HepG2 (cell line): Measurements from ENCODE around the gene HACD2. TPM values are rescaled to one million over a fixed set of nuclear protein-coding genes. Genes with fewer than 3 reads are reported as not detected.

Experiments
- ATF1 ChIP-seq: IDR thresholded peaks from 2 replicates; pipeline ENCODE4 v1.6.1; 2016; ENCODE audit warnings: mild to moderate bottlenecking, control low read depth
- FOXA1 ChIP-seq, 2 experiments: fragments of 450-650 bp in 1 of 2; sonication (generic) in 1 of 2; formaldehyde crosslinking in 1 of 2; IDR thresholded peaks; 2 replicates each; pipeline versions ENCODE4 v1.4.0 to v1.6.1; 2016 to 2020; ENCODE audit warnings: missing genetic modification reagents in 1 of 2
- KLF16 ChIP-seq, 2 experiments: sonication (generic) in 1 of 2; formaldehyde crosslinking in 1 of 2; IDR thresholded peaks; 2 replicates each; pipeline versions ENCODE4 v1.6.1 to v1.8.0; 2016 to 2023; ENCODE audit warnings: missing genetic modification reagents in 2 of 2, missing compliant biosample characterization in 1 of 2
- MED1 ChIP-seq: sonication (generic); formaldehyde crosslinking; IDR thresholded peaks from 2 replicates; pipeline ENCODE4 v1.4.0; 2020; ENCODE audit warnings: missing genetic modification reagents
- PAX8 ChIP-seq: sonication (generic); formaldehyde crosslinking; IDR thresholded peaks from 2 replicates; pipeline ENCODE4 v1.8.0; 2022; ENCODE audit warnings: mild to moderate bottlenecking, missing genetic modification reagents, borderline replicate concordance
- RFX1 ChIP-seq: fragments of 450-650 bp; IDR thresholded peaks from 2 replicates; pipeline ENCODE4 v1.6.1; 2017
- SNAPC4 ChIP-seq: sonication (generic); formaldehyde crosslinking; IDR thresholded peaks from 2 replicates; pipeline ENCODE4 v1.4.0; 2020; ENCODE audit warnings: mild to moderate bottlenecking, missing genetic modification reagents
- ZNF337 ChIP-seq: sonication (generic); formaldehyde crosslinking; IDR thresholded peaks from 2 replicates; pipeline ENCODE4 v1.5.1; 2020; ENCODE audit warnings: missing genetic modification reagents, low read depth, mild to moderate bottlenecking, borderline replicate concordance
- ZNF674 ChIP-seq: sonication (generic); formaldehyde crosslinking; IDR thresholded peaks from 2 replicates; pipeline ENCODE4 v1.5.0; 2020; ENCODE audit warnings: low read depth, mild to moderate bottlenecking, missing genetic modification reagents
- ZNF720 ChIP-seq: sonication (generic); formaldehyde crosslinking; IDR thresholded peaks from 2 replicates; pipeline ENCODE4 v1.4.0; 2020; ENCODE audit warnings: missing genetic modification reagents
- polyA plus RNA-seq, 8 experiments: library from polyadenylated mRNA; depleted of rRNA in 3 of 8; stranded (reverse) in 7 of 8; unstranded in 1 of 8; fragments of >200 nt; fragmentation: Illumina TruSeq in 4 of 8; extraction: Trizol in 4 of 8; gene quantifications; 2 replicates each; pipeline versions ENCODE4 v1.2.1 to v1.2.3, GENCODE V29; 2011 to 2016; ENCODE audit warnings: low read depth in 4 of 8, missing spikeins in 1 of 8, mixed read lengths in 1 of 8; ENCODE audit not compliant: insufficient read depth in 1 of 8
- total RNA-seq, 5 experiments: library from RNA; depleted of rRNA; stranded (reverse); fragments of >200 nt; fragmentation: Illumina TruSeq; extraction: Trizol; gene quantifications; 2 replicates each; pipeline ENCODE4 v1.2.3, GENCODE V29; 2016; ENCODE audit warnings: low read depth in 1 of 5

HACD2 gene
- total and polyA plus RNA-seq, 2 of the 13 experiments (the other 11 are each of a cell fraction or from before 2014, with no cell fraction given) = 47.0 to 50.4 TPM

DNA sequence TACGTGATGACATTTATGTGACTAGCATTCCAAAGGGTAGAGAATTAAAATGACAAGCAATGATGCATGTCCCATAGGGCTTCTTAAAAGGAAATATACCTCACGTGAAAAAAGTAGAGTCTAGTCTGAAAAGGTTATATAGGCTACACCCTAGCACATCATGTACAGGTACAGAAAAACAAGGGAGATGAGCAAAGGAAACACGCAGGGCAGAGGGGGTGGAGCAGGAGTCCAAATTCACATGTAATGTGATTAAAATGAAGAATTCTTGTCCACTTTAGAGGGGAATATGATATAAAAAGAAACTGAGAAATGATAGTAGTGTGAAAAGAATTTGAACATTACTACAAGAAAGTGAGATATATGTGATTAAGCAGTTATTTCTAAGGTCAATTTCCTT lies 59.4 kb downstream of the HACD2 start (continued):
- no peak for TF ChIP-seq KLF16 (CRISPR knock-in tag; IDR thresholded peaks at IDR 0.05)
- TF ChIP-seq ZNF720 (CRISPR knock-in tag) = no peak
- TF ChIP-seq ATF1 (CRISPR knock-in tag) = no peak
- no peak for TF ChIP-seq FOXA1 (IDR thresholded peaks at IDR 0.05)
- TF ChIP-seq FOXA1 (CRISPR knock-in tag; IDR thresholded peaks at IDR 0.05) = no peak
- no peak for TF ChIP-seq MED1 (CRISPR knock-in tag)
- no peak for TF ChIP-seq SNAPC4 (CRISPR knock-in tag)
- TF ChIP-seq ZNF674 (CRISPR knock-in tag) = no peak
- no peak for TF ChIP-seq PAX8 (CRISPR knock-in tag)
- TF ChIP-seq ZNF337 (CRISPR knock-in tag) = no peak
- no peak for TF ChIP-seq RFX1
- TF ChIP-seq, all 625 proteins: peak for 0
